Measurements from ENCODE around the gene MZT2B.
"Not testable (repeated sequence)": the region's sequence is repeated elsewhere in the genome, so short reads cannot be mapped to it uniquely, and the experiment has no call there.

The MZT2B gene

GRCh38 chr2:130181880-130182682 lies at the start of gene MZT2B:
Gene MZT2B, plus strand, starts transcription at chr2:130182262. Its CDS starts 21 bp downstream, at chr2:130182283.
- H3K9me3 Mint-ChIP-seq; H3K36me3 Mint-ChIP-seq (ENCODE audit: low read depth); H3K4me1 Mint-ChIP-seq; H3K27me3 Mint-ChIP-seq (ENCODE audit: low read depth): not testable (repeated sequence)
- Mint-ChIP-seq H3K4me3 (peak within 1 kb of the TSS; percentile 93 to 96 (median 94)), H3K27ac (peak within 1 kb of the TSS; percentile 84 to 91 (median 90))
- TF ChIP-seq CTCF (IDR thresholded peaks at IDR 0.05; ENCODE audit: unreplicated experiment in 3 of 3): peak; percentile 85 to 88 (median 85)

- H3K27me3 Mint-ChIP-seq (ENCODE audit: low read depth): no peaks in the 10 kb centered on the region
- no peak overlapping the region for H3K27ac Mint-ChIP-seq
- H3K4me1 Mint-ChIP-seq: peaks cover 11% of the 10 kb centered on the region
- TF ChIP-seq CTCF (IDR thresholded peaks at IDR 0.05; ENCODE audit: unreplicated experiment in 3 of 3): no peak
- no peaks in the 10 kb centered on the region for H3K36me3 Mint-ChIP-seq (ENCODE audit: low read depth)
- H3K4me3 Mint-ChIP-seq: no peak overlapping the region
- no peaks in the 10 kb centered on the region for H3K9me3 Mint-ChIP-seq
Measured at GRCh38 chr2:130135692-130136541, 46.1 kb upstream of the MZT2B start.

GRCh38 chr2:130136546-130136945 lies 45.5 kb upstream of the MZT2B start:
- peaks cover 11% of the 10 kb centered on the region for H3K4me1 Mint-ChIP-seq
- H3K9me3 Mint-ChIP-seq; H3K27me3 Mint-ChIP-seq (ENCODE audit: low read depth); H3K36me3 Mint-ChIP-seq (ENCODE audit: low read depth); H3K4me3 Mint-ChIP-seq; H3K27ac Mint-ChIP-seq: not testable (repeated sequence)

- not testable (repeated sequence) for H3K4me1 Mint-ChIP-seq; H3K9me3 Mint-ChIP-seq; H3K36me3 Mint-ChIP-seq (ENCODE audit: low read depth); H3K27ac Mint-ChIP-seq; H3K27me3 Mint-ChIP-seq (ENCODE audit: low read depth); H3K4me3 Mint-ChIP-seq
Measured at GRCh38 chr2:130137118-130137517, 44.9 kb upstream of the MZT2B start.

GRCh38 chr2:130138326-130138725 lies 43.7 kb upstream of the MZT2B start:
- not testable (repeated sequence) for H3K9me3 Mint-ChIP-seq; H3K36me3 Mint-ChIP-seq (ENCODE audit: low read depth); H3K27me3 Mint-ChIP-seq (ENCODE audit: low read depth); H3K4me1 Mint-ChIP-seq; H3K4me3 Mint-ChIP-seq; H3K27ac Mint-ChIP-seq

- not testable (repeated sequence) for H3K36me3 Mint-ChIP-seq (ENCODE audit: low read depth); H3K9me3 Mint-ChIP-seq; H3K27me3 Mint-ChIP-seq (ENCODE audit: low read depth); H3K27ac Mint-ChIP-seq; H3K4me1 Mint-ChIP-seq; H3K4me3 Mint-ChIP-seq
Measured at GRCh38 chr2:130138841-130139251, 43.2 kb upstream of the MZT2B start.

GRCh38 chr2:130139331-130140280 lies 42.5 kb upstream of the MZT2B start:
- not testable (repeated sequence) for H3K27ac Mint-ChIP-seq; H3K4me3 Mint-ChIP-seq; H3K36me3 Mint-ChIP-seq (ENCODE audit: low read depth); H3K4me1 Mint-ChIP-seq; H3K9me3 Mint-ChIP-seq; H3K27me3 Mint-ChIP-seq (ENCODE audit: low read depth)

- not testable (repeated sequence) for H3K36me3 Mint-ChIP-seq (ENCODE audit: low read depth); H3K9me3 Mint-ChIP-seq; H3K4me1 Mint-ChIP-seq; H3K4me3 Mint-ChIP-seq; H3K27me3 Mint-ChIP-seq (ENCODE audit: low read depth); H3K27ac Mint-ChIP-seq
Measured at GRCh38 chr2:130140516-130140915, 41.5 kb upstream of the MZT2B start.

- not testable (repeated sequence) for H3K27ac Mint-ChIP-seq, H3K9me3 Mint-ChIP-seq
Measured at GRCh38 chr2:130141002-130141401, 41.1 kb upstream of the MZT2B start.

GRCh38 chr2:130141645-130142370 lies 40.3 kb upstream of the MZT2B start:
- not testable (repeated sequence) for H3K27ac Mint-ChIP-seq; H3K4me3 Mint-ChIP-seq; H3K4me1 Mint-ChIP-seq; H3K36me3 Mint-ChIP-seq (ENCODE audit: low read depth); H3K9me3 Mint-ChIP-seq; H3K27me3 Mint-ChIP-seq (ENCODE audit: low read depth)

More at GRCh38 chr2:130141002-130141401, 41.1 kb upstream of the MZT2B start:
- not testable (repeated sequence) for H3K4me1 Mint-ChIP-seq; H3K27me3 Mint-ChIP-seq (ENCODE audit: low read depth); H3K36me3 Mint-ChIP-seq (ENCODE audit: low read depth); H3K4me3 Mint-ChIP-seq

- H3K4me3 Mint-ChIP-seq: peak overlapping the region; percentile 77 to 84 (median 80)
- not testable (repeated sequence) for H3K27me3 Mint-ChIP-seq (ENCODE audit: low read depth); H3K9me3 Mint-ChIP-seq
Measured at GRCh38 chr2:130142396-130143265, 39.4 kb upstream of the MZT2B start.

More at GRCh38 chr2:130142396-130143265, 39.4 kb upstream of the MZT2B start:
- H3K27ac Mint-ChIP-seq; H3K4me1 Mint-ChIP-seq; H3K36me3 Mint-ChIP-seq (ENCODE audit: low read depth): not testable (repeated sequence)

Measured in nephron (organoid).